OCI-LY7 (cell line): ENCODE results near the gene AHCYL1. TPM values are rescaled to one million over a fixed set of nuclear protein-coding genes. Genes with fewer than 3 reads are reported as not detected.
A peak's percentile ranks its signal among the peaks of the same experiment; 100 is the strongest.

ENCODE experiments used
- BruUV-seq: library from RNA; stranded (reverse); fragments of 400-500 nt; replicated peaks from 2 replicates; lab custom pipeline; 2021; lab: Mats Ljungman, UMichigan
- CTCF ChIA-PET: fragments of 300-600 bp; sonication (Branson Sonifier 250); formaldehyde crosslinking; loops from one replicate; lab custom pipeline; 2022; ENCODE audit warnings: antibody characterized with exemption; ENCODE audit not compliant: unreplicated experiment; lab: Charles Lee
- POLR2A ChIA-PET: fragments of 300-600 bp; sonication (Branson Sonifier 250); formaldehyde crosslinking; loops from one replicate; lab custom pipeline; 2022; ENCODE audit warnings: antibody characterized with exemption; lab: Charles Lee
- DNase-seq: peaks from one replicate; pipeline ENCODE4 v3.0.0-alpha.2; 2015; ENCODE audit warnings: low spot score
- H2AFZ ChIP-seq: fragments of 200-600 bp; sonication (generic), shearing (Covaris generic); 2 replicates; pipeline ENCODE4 v1.6.1; 2014; ENCODE audit warnings: mild to moderate bottlenecking, antibody characterized with exemption, low read length, moderate library complexity
- H3K27ac ChIP-seq: fragments of 200-600 bp; sonication (generic); 2 replicates; pipeline ENCODE4 v1.5.1; 2014; ENCODE audit warnings: mixed run types, low read depth, mild to moderate bottlenecking, moderate library complexity, low read length, inconsistent platforms; ENCODE audit not compliant: poor library complexity, severe bottlenecking
- H3K36me3 ChIP-seq: fragments of 200-600 bp; sonication (generic); 2 replicates; pipeline ENCODE4 v1.6.1; 2014; ENCODE audit warnings: mild to moderate bottlenecking, antibody characterized with exemption, low read length, moderate library complexity, mixed read lengths; ENCODE audit not compliant: insufficient read depth
- H3K4me1 ChIP-seq: fragments of 200-600 bp; sonication (generic); 2 replicates; pipeline ENCODE4 v1.5.1; 2014; ENCODE audit warnings: mild to moderate bottlenecking, low read length; ENCODE audit not compliant: insufficient read depth, poor library complexity, severe bottlenecking
- H3K4me2 ChIP-seq: fragments of 200-600 bp; sonication (generic); 2 replicates; pipeline ENCODE4 v1.6.1; 2014; ENCODE audit warnings: mild to moderate bottlenecking, low read length
- H3K4me3 ChIP-seq: fragments of 200-600 bp; sonication (generic); 2 replicates; pipeline ENCODE4 v1.5.1; 2014; ENCODE audit warnings: mild to moderate bottlenecking, low read depth, low read length; ENCODE audit not compliant: poor library complexity, severe bottlenecking
- H3K79me2 ChIP-seq: fragments of 200-600 bp; sonication (generic); 2 replicates; pipeline ENCODE4 v1.6.1; 2016; ENCODE audit warnings: low read depth, mild to moderate bottlenecking, low read length, moderate library complexity, mixed read lengths; ENCODE audit not compliant: insufficient read depth
- H3K9me2 ChIP-seq: fragments of 200-600 bp; sonication (generic); 2 replicates; pipeline ENCODE4 v1.6.1; 2016; ENCODE audit warnings: mild to moderate bottlenecking, low read length, mixed read lengths; ENCODE audit not compliant: insufficient read depth
- H3K9me3 ChIP-seq: fragments of 200-600 bp; sonication (generic); 2 replicates; pipeline ENCODE4 v1.6.1; 2014; ENCODE audit warnings: mild to moderate bottlenecking, mixed run types, low read length, mixed read lengths
- H4K20me1 ChIP-seq: fragments of 200-600 bp; sonication (generic); 2 replicates; pipeline ENCODE4 v1.6.1; 2014; ENCODE audit warnings: mild to moderate bottlenecking, antibody characterized with exemption, low read length, moderate library complexity, mixed read lengths; ENCODE audit not compliant: insufficient read depth
- EZH2phosphoT487 ChIP-seq: fragments of 200-600 bp; sonication (generic); IDR thresholded peaks from 2 replicates; pipeline ENCODE4 v1.6.1; 2018; ENCODE audit warnings: low read depth, borderline replicate concordance, mild to moderate bottlenecking, mixed run types, antibody characterized with exemption, low read length, moderate library complexity, mixed read lengths
- intact Hi-C: fragments of 100-400 bp; cut with micrococcal nuclease; formaldehyde crosslinking; loops from one replicate; pipeline ENCODE4 v1.10.0; 2022; ENCODE audit not compliant: unreplicated experiment
- total RNA-seq, 2 experiments: library from RNA; depleted of rRNA in 1 of 2; stranded (reverse); fragments of >200 nt in 1 of 2; shearing (Covaris generic) in 1 of 2; gene quantifications; 2 replicates each; pipeline ENCODE4 v1.2.3, GENCODE V29; 2014 to 2022
- TF ChIP-seq, protein P1 (sequence below): fragments of 200-600 bp; sonication (generic); conservative IDR thresholded peaks from 2 replicates; pipeline ENCODE4 v1.5.1; 2014; ENCODE audit warnings: mild to moderate bottlenecking, antibody characterized with exemption, low read length, moderate library complexity, mixed read lengths

AHCYL1 gene
- total RNA-seq, 2 experiments from 2014 or later: 20.5 to 45.5 TPM

DNA sequence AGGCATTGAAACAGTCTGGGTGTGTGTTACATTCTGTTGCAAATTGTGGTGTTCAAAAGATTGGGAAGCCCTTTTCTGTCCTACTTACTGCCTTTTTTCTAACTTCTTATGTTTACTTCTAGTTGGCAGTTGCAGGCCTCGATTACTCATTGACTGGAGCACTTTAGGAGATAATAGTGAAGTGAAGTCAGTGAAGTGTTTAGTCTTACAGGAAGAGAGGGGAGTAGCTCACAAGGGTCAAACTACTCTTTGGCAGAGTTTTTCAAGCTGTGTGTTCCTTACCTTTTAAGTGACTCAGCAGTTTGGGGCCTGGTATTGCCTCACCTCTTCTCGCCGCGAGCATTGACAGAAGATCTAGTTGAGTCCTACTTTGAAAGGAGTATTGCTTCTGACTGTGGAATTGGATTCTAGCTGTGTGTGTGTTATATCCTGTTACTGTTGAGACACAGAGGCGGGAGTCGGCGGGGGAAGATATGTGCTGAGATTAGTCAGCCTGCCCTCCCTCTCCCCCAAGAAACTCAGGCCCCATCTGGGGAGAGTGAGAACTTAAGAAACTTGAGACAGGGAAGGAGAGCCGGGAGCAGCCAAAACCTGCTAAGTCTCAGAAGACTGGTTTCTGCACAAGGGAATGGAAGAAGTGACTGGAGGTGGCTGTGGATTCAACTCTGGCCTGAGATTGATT, 19.3 kb downstream of the AHCYL1 start:
- peaks cover 3% of the 10 kb centered on the region for H3K36me3 ChIP-seq
- H2AFZ ChIP-seq: no peak overlapping the region
- H4K20me1 ChIP-seq: 0 out of 2 replicates have a peak, but pooled peaks cover 3% of the 10 kb centered on the region
- H3K4me3 ChIP-seq: no peak overlapping the region
- CTCF ChIA-PET: interaction anchor here (1.5 kb wide), 1 partner anchor 19 kb away, joined by 3 read pairs; the partner anchor contains the start of gene AHCYL1
- peaks cover 4% of the 10 kb centered on the region; the same call in 1 of the 2 replicates for H3K79me2 ChIP-seq
- H3K4me2 ChIP-seq: peak overlapping the region; percentile 35; the same call in 1 of the 2 replicates
- peak; percentile 16 for DNase-seq
- H3K9me3 ChIP-seq: no peaks in the 10 kb centered on the region
- intact Hi-C loops: no loop called here
- POLR2A ChIA-PET: no interaction called here
- BruUV-seq: no TSS peak
- TF ChIP-seq EZH2phosphoT487: no peak
- TF ChIP-seq, protein P1, sequence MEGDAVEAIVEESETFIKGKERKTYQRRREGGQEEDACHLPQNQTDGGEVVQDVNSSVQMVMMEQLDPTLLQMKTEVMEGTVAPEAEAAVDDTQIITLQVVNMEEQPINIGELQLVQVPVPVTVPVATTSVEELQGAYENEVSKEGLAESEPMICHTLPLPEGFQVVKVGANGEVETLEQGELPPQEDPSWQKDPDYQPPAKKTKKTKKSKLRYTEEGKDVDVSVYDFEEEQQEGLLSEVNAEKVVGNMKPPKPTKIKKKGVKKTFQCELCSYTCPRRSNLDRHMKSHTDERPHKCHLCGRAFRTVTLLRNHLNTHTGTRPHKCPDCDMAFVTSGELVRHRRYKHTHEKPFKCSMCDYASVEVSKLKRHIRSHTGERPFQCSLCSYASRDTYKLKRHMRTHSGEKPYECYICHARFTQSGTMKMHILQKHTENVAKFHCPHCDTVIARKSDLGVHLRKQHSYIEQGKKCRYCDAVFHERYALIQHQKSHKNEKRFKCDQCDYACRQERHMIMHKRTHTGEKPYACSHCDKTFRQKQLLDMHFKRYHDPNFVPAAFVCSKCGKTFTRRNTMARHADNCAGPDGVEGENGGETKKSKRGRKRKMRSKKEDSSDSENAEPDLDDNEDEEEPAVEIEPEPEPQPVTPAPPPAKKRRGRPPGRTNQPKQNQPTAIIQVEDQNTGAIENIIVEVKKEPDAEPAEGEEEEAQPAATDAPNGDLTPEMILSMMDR: no peak
- H3K27ac ChIP-seq: no peak overlapping the region
- peaks cover 26% of the 10 kb centered on the region for H3K4me1 ChIP-seq
- no peaks in the 10 kb centered on the region for H3K9me2 ChIP-seq

DNA sequence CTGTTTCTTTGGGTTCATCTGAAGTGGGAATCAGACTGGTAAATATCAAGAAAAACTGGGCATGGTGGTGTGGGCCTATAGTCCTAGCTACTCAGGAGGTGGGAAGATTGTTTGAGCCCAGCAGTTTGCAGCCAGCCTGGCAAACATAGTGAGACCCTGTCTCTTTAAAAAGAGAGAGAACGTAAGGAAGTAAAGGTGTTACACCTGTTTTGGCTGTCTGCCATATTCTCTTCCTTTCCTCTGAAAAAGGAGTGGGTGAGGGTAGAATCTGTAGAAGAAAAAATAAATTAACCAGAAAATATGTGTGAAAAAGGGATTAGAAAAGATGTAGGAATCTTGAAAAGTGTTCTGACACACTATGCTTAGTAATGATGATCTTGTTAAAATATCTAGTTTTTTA, 20.0 kb downstream of the AHCYL1 start:
- H2AFZ ChIP-seq: no peak overlapping the region
- POLR2A ChIA-PET: no interaction called here
- H3K9me3 ChIP-seq: no peaks in the 10 kb centered on the region
- intact Hi-C loops: no loop called here
- DNase-seq: no peak
- H3K9me2 ChIP-seq: no peaks in the 10 kb centered on the region
- H3K27ac ChIP-seq: no peak overlapping the region
- CTCF ChIA-PET: interaction anchor here (1.5 kb wide), 1 partner anchor 20 kb away, joined by 3 read pairs; the partner anchor contains the start of gene AHCYL1
- H3K79me2 ChIP-seq: peaks cover 4% of the 10 kb centered on the region; the same call in 1 of the 2 replicates
- peak overlapping the region; percentile 35; the same call in 1 of the 2 replicates for H3K4me2 ChIP-seq
- H3K36me3 ChIP-seq: peaks cover 10% of the 10 kb centered on the region
- TF ChIP-seq EZH2phosphoT487: no peak
- TF ChIP-seq, protein P1: no peak
- BruUV-seq: no TSS peak
- H4K20me1 ChIP-seq: 0 out of 2 replicates have a peak, but pooled peaks cover 3% of the 10 kb centered on the region
- H3K4me1 ChIP-seq: peaks cover 26% of the 10 kb centered on the region
- H3K4me3 ChIP-seq: no peak overlapping the region

DNA sequence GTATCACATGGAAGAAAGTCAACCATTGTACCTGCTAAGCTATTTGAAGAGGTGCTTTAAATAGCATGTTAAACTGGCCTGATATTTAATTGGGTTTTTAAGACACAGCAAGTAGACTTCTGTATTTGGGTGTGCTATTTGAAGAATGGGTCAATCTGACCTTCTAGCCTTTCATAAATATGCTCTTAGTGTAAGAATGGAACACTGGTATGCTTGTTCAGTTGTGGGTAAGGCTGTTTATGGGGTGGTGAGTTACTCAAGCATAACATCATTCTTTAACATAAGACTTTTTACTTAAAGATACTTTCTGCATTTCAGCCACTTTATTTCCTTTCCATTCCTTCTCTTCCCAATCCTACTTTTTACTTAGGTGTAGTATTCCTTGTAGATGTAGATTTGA, 21.4 kb downstream of the AHCYL1 start:
- no peaks in the 10 kb centered on the region for H3K9me3 ChIP-seq
- H3K4me2 ChIP-seq: no peak overlapping the region
- intact Hi-C loops: no loop called here
- no peak for DNase-seq
- peaks cover 28% of the 10 kb centered on the region for H3K4me1 ChIP-seq
- H3K36me3 ChIP-seq: peaks cover 24% of the 10 kb centered on the region
- no TSS peak for BruUV-seq
- POLR2A ChIA-PET: no interaction called here
- H3K27ac ChIP-seq: no peak overlapping the region
- no peaks in the 10 kb centered on the region for H3K9me2 ChIP-seq
- peaks cover 4% of the 10 kb centered on the region; the same call in 1 of the 2 replicates for H3K79me2 ChIP-seq
- H3K4me3 ChIP-seq: no peak overlapping the region
- no peak overlapping the region for H2AFZ ChIP-seq
- H4K20me1 ChIP-seq: 0 out of 2 replicates have a peak, but pooled peaks cover 3% of the 10 kb centered on the region
- no peak for TF ChIP-seq EZH2phosphoT487
- TF ChIP-seq, protein P1: no peak
- CTCF ChIA-PET: interaction anchor here (0.7 kb wide), 1 partner anchor 22 kb away, joined by 3 read pairs; the partner anchor contains the start of gene AHCYL1
